Measurements from ENCODE around the gene KRT5. TPM values are rescaled to one million over a fixed set of nuclear protein-coding genes. Genes with fewer than 3 reads are reported as not detected.
"Not testable (repeated sequence)": the region's sequence is repeated elsewhere in the genome, so short reads cannot be mapped to it uniquely, and the experiment has no call there.

KRT5 gene
- total RNA-seq, 2 experiments from 2014 or later: 0.91 TPM; not detected in 1

GRCh38 chr12:52501490-52501889, 18.7 kb downstream of the KRT5 start:
- POLR2A ChIA-PET: no interaction called here
- no peak for TF ChIP-seq CTCF (conservative IDR thresholded peaks at IDR 0.05; ENCODE audit: low read length)
- no peak for TF ChIP-seq EZH2phosphoT487 (IDR thresholded peaks at IDR 0.05; ENCODE audit: borderline replicate concordance, low read depth, low read length)
- Histone ChIP-seq H3K9me2 (ENCODE audit: insufficient read depth, low read length) (no peaks in the 10 kb centered on the region), H3K4me1 (ENCODE audit: insufficient read depth, low read length, poor library complexity, severe bottlenecking) (peaks cover 6% of the 10 kb centered on the region), H3K79me2 (ENCODE audit: insufficient read depth, low read depth, low read length) (no peaks in the 10 kb centered on the region), H4K20me1 (ENCODE audit: insufficient read depth, low read length) (no peaks in the 10 kb centered on the region), H3K4me3 (ENCODE audit: low read depth, low read length, poor library complexity, severe bottlenecking) (no peak overlapping the region), H3K4me2 (ENCODE audit: low read length) (no peak overlapping the region), H2AFZ (ENCODE audit: low read length) (no peak overlapping the region), H3K9me3 (ENCODE audit: low read length) (no peaks in the 10 kb centered on the region), H3K36me3 (ENCODE audit: insufficient read depth, low read length) (no peaks in the 10 kb centered on the region), H3K27ac (ENCODE audit: low read depth, low read length, poor library complexity, severe bottlenecking) (no peak overlapping the region)
- BruUV-seq (replicated peaks): no TSS peak
- intact Hi-C loops (cut with micrococcal nuclease; ENCODE audit: unreplicated experiment): no loop called here
- CTCF ChIA-PET (ENCODE audit: unreplicated experiment): no interaction called here
- DNase-seq (ENCODE audit: low spot score): no peak

GRCh38 chr12:52500574-52500973, 19.6 kb downstream of the KRT5 start:
- H2AFZ ChIP-seq (ENCODE audit: low read length); H4K20me1 ChIP-seq (ENCODE audit: insufficient read depth, low read length); intact Hi-C loops (cut with micrococcal nuclease; ENCODE audit: unreplicated experiment); H3K4me3 ChIP-seq (ENCODE audit: low read depth, low read length, poor library complexity, severe bottlenecking); H3K27ac ChIP-seq (ENCODE audit: low read depth, low read length, poor library complexity, severe bottlenecking); H3K9me2 ChIP-seq (ENCODE audit: insufficient read depth, low read length); H3K79me2 ChIP-seq (ENCODE audit: insufficient read depth, low read depth, low read length); BruUV-seq (replicated peaks); CTCF ChIA-PET (ENCODE audit: unreplicated experiment); H3K9me3 ChIP-seq (ENCODE audit: low read length); H3K36me3 ChIP-seq (ENCODE audit: insufficient read depth, low read length); H3K4me2 ChIP-seq (ENCODE audit: low read length); DNase-seq (ENCODE audit: low spot score): not testable (repeated sequence)
- POLR2A ChIA-PET: interaction anchor here (0.6 kb wide), 1 partner anchor 56 kb away, joined by 3 read pairs; no protein-coding TSS in a partner anchor
- H3K4me1 ChIP-seq (ENCODE audit: insufficient read depth, low read length, poor library complexity, severe bottlenecking): peaks cover 15% of the 10 kb centered on the region

GRCh38 chr12:52499806-52500560, 20.2 kb downstream of the KRT5 start:
- CTCF ChIA-PET (ENCODE audit: unreplicated experiment): no interaction called here
- intact Hi-C loops (cut with micrococcal nuclease; ENCODE audit: unreplicated experiment): no loop called here

More at GRCh38 chr12:52499806-52500560, 20.2 kb downstream of the KRT5 start:
- H3K9me2 ChIP-seq (ENCODE audit: insufficient read depth, low read length): no peaks in the 10 kb centered on the region
- no peaks in the 10 kb centered on the region for H3K9me3 ChIP-seq (ENCODE audit: low read length)
- POLR2A ChIA-PET: interaction anchor here (0.6 kb wide), 1 partner anchor 56 kb away, joined by 3 read pairs; no protein-coding TSS in a partner anchor
- no TSS peak for BruUV-seq (replicated peaks)
- no peak overlapping the region for H3K4me2 ChIP-seq (ENCODE audit: low read length)
- H3K4me1 ChIP-seq (ENCODE audit: insufficient read depth, low read length, poor library complexity, severe bottlenecking): peaks cover 21% of the 10 kb centered on the region
- no peaks in the 10 kb centered on the region for H3K36me3 ChIP-seq (ENCODE audit: insufficient read depth, low read length)
- TF ChIP-seq EZH2phosphoT487 (IDR thresholded peaks at IDR 0.05; ENCODE audit: borderline replicate concordance, low read depth, low read length) (no peak), CTCF (conservative IDR thresholded peaks at IDR 0.05; ENCODE audit: low read length) (no peak)
- no peaks in the 10 kb centered on the region for H3K79me2 ChIP-seq (ENCODE audit: insufficient read depth, low read depth, low read length)
- no peak for DNase-seq (ENCODE audit: low spot score)
- H3K27ac ChIP-seq (ENCODE audit: low read depth, low read length, poor library complexity, severe bottlenecking): no peak overlapping the region
- H4K20me1 ChIP-seq (ENCODE audit: insufficient read depth, low read length): no peaks in the 10 kb centered on the region
- no peak overlapping the region for H3K4me3 ChIP-seq (ENCODE audit: low read depth, low read length, poor library complexity, severe bottlenecking)
- no peak overlapping the region for H2AFZ ChIP-seq (ENCODE audit: low read length)
